HG02885 (cell line): ENCODE results near the gene WNT5A.

Experiments
- ATAC-seq: cut with Tn5 transposase; IDR thresholded peaks from one replicate; pipeline ENCODE4 v1.9.1; 2021; ENCODE audit warnings: mild to moderate bottlenecking; ENCODE audit not compliant: unreplicated experiment, poor library complexity

The WNT5A gene

DNA sequence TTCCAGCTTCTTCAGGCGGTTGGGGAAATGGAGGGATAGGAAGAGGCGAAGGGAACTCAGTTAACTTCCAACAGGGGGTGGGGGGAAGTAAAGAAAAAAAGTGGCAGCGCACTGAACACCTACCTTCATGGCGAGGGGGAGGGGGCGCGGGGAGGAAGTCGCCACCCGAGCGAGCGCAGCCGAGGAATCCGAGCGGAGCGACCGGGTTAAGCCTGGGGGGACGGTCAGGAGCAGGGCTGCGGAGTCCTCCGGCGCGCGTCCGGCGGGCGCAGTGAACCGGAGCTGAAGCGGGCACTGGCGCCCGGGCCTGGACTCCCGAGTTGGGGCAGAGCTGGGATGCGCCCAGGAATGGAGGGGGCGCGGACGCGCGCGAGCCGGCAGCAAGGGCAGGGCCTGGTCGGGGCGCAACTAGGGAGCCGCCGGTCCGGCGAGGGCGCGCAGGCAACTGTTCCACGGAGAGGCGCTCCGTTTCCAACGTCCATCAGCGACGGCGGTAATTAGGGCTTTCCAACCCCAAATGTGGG, at the start of gene WNT5A:
TSS of gene WNT5A (minus strand) at position 450 of the 524 bp plus-strand sequence. CDS start at position 129, 321 bp downstream.
- ATAC-seq: no peak

DNA sequence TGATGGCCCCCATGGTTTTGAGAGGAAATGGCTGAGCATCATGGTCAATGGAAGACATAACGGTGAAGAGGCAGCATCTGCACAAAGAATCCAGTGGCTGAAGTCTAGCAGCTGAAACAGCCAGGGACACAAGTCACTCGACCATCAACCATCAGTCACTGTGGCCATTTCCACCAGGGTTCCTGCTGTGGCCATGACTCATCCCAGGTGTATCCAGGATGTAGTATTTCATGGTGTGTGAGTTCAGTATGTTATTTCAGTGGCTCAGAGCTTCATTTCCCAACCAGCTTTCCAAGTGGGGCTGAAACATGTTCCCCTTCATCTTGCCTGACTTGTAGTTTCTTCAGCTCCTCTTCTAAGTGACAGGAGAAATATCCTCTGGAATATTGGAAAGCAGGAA, 47.8 kb upstream of the WNT5A start:
- ATAC-seq: no peak

DNA sequence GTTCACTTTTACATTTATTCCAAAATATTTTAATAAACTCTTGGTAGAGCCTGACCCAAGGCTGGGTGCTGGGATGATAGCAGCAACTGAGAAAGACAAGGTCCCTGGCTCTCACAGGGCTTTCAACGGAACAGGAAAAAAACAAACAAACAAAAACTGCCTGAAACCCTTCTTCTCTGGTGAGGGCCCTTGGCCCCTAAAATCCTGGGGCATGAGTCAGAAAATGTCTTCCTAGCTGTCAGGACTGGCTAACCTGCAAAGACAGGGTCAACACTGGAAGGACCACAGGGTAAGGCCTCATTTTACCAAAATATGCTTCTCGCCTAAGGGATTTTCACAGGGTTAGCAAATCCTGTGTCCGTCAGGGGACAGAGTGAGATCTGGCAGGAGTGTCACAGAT, 45.7 kb upstream of the WNT5A start:
- no peak for ATAC-seq

DNA sequence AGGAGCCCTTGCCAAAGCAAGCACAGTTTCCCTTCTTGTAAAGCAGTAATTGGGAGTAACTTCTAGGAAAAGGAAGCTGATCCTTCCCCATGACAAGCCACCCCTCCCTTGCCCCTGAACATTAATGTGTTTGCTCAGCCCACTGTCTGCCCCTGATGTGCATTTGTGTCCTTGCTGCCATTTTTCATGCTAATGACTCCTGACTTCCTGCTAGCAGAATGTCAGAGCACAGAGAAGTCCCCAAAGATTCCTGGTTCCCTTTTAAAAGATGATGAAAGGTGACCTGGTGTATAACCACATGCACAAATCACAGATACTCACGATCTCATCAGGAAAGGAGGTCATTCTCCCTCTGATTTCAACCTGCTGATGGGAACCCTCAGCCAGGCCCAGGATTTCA, 44.2 kb upstream of the WNT5A start:
- ATAC-seq: no peak

DNA sequence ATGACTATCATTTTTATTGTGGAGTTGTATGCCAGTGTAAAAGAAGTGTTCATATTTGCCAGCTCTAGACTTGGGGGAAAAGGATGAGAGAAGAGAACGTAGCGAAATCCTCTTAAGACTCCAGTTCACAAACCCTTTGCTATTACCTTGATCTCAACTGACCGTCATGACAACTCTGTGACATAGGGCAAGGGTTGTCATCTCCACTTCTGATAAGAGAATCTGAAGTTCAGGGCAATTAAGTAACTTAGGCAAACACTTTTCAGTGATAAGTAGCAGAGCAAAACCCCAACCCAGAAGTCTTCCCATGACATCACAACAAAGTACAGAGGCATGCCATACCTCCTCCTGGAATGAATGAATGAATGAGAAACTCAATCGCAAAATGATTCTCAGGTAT, 40.3 kb upstream of the WNT5A start:
- no peak for ATAC-seq

DNA sequence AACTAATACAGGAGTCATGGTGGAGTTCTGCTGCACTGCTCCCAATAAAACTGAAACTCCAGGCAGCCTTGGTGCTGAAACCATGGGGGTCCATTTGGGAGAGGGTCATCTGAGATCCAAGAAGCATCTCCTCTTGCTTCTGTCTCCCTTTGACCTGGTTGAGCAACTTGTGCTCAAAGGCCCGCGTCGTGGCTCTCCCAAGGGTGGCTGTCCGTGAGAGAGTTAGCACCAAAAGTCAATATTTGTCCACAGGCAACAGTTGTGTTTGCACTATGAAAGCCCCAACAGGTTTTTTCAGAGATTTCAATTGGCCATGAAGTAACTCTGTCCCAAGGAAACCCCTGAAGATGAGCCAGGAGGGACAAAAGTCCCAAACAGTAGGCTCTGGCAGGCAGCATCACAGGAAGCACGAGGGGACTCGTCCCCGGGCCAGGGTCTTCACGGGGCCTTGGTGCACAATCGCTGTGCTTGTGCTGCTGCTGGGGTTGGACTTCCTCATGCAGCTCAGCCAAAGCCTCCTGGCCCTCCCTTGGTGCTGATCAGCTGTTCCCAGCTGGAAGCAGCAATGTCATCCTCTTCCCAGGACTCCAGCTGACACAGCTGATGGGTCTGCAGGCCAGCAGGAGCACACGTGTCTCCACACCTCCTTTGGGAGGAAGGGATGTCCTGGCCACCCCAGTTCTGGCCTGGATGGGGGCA, 39.4 kb upstream of the WNT5A start:
- no peak for ATAC-seq

DNA sequence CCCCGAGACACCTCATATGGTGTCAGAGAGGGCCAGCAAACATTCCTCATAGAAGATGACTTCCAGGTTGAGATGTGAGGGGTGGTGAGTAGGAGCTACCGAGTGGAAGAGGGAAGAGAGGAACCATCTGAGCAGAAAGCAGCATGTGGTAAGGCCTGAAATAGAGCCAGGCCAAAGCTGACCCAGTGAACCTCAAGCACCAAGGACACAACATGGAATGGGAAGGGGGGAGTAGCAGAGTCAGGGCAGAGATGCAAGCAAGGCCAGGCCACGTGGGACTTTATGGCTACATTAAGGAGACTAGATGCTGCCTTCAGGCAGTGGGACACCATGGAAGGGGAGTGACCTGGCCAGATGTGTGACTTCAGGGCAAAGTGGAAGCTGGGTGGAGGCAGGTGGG, 38.3 kb upstream of the WNT5A start:
- ATAC-seq: no peak

DNA sequence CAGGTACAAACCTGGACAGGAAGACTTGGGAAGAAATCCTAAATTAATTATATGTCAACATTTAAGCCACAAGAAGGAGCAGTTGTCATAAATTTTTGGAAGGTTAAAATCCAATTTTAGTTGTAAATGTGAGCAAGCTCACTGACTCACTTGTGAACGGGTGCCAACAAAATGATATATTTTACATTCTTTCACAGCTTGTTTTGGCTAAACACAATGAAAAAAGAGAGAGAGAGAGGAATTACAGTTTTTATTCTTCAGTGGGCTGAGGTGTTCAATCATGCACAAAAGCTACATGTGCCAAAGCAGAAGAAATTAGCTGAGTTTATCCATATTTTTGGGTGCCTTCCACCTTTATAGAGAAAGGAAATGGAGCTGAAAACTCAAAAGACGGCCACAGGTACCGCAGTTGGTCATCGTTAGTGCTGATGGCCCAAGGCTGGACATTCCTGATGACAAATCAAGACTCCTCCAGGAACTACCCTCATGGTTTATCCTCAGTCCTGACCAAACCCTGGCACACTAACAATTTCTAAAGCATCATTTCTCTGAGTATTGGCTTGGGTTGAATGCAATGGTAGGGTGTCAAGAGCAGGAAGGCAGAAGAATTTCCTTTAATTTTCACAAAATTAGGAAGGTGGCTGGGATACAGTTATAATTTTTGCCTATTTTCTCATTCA, 37.6 kb upstream of the WNT5A start:
- no peak for ATAC-seq

DNA sequence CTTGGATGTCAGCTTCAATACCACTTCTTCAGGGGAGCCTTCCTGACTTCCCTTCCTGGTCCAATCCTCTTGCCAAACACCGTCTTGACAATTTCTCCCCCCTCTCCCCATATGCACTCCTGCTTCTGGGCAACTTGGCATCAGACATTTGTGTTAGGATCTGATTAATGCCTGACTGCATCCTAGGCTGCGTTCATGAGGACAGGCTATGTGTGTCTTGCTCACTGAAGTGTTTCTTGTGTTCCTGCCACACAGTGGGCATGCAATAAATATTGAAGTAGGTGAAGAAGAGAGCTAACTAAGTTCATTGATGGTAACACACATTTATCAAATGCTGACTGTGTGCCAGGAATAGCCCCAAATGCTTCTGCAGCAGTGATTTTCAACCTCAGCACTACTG, 36.4 kb upstream of the WNT5A start:
- no peak for ATAC-seq

DNA sequence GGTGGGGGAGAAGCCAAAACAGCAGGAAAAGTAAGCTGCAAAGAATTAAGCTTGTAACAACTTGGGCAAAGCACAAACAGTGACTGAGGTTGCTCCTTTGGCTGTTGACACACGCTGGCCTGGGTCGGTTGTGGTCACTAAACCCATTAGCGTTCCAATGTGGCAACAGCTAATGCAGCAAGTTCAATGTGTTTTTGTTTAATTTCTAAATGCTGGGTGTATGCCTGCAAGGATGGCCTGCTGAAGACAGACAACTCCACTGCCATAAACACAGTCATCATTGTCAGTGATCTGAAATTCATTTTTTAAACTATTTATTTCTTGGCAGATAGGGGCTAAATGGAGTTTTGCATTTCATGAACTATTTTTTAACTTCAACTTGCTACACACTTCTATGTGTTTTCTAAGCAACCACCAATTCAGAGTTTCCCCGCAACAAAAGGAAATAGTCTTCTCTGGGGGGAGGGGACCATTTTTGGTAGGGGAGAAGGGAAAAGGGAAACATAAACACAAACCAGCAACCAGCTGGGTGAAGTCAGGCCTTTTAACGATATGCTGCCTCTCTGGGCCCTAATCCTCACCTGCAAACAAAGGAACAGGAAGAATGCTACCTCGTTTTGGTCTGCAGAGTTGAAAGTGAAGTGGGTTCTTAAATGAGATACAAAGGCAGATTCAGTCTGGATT, 34.8 kb upstream of the WNT5A start:
- no peak for ATAC-seq

DNA sequence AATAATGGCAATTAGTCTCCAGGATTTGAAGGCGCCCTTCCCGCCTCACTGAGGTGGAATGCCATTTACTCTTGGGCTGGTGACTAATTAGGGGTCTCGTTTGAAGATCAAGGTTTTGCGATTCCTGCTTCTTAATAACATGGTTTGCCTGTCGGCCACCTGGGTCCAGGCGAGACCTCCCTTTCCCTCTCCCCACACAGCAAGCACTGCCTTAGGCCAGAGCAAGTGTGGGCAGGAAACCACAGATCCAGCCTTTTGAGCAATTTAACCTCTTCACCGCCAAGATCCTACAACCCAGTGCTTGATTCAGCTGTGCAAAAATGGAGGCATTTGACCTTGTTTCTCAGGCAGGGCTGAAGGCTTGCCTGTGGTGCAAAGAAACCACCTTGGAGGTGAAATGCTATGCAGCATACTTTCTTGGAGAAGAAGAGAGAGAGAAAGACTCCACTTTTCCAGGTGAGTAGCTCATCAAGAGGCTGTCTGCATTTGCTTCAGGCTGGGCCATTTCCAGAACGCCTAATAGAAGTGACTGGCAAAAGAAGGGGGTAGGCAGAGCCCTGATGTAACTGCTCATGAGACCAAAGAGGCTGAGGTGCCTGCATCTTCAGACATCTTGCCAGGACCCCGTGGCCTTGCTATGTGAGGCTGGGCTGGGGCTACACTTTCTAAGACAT, 34.1 kb upstream of the WNT5A start:
- no peak for ATAC-seq

DNA sequence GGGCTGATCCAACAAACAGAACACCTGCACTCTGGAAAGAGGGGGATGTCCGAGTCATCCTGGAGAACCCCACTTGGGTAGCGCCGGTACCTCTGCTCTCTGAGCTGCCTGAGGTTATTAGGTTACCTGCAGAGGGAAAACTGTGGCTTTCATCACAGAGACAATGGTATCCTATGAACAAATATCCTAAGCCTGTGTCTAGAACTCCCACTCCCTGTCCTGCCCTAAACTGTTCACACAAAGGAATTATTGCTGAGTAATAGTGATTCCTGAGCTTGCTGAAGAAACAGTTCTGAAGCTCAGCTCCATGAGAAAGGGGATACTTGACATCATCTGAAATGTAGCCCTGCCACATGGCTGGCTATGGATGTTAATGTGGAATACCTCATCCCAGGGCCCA, 31.9 kb upstream of the WNT5A start:
- no peak for ATAC-seq

DNA sequence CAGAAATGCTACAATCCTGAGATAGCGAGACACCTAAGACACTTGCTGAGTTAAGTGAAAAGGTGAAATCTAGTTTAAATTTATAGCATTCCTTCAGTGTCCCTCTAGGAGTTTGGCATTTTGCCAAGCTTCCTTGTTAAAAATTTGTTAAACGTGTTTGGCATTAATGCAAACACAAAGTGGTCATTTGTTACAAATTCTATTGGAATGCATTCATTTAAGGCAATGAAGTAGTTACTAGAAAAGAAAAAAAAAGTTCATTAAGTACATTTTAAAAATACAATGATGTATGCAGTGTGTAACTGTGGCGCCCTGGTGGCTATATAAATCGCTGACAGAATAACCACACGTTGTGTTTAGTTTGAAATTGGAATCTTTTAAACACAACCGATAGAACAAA, 31.3 kb upstream of the WNT5A start:
- no peak for ATAC-seq

DNA sequence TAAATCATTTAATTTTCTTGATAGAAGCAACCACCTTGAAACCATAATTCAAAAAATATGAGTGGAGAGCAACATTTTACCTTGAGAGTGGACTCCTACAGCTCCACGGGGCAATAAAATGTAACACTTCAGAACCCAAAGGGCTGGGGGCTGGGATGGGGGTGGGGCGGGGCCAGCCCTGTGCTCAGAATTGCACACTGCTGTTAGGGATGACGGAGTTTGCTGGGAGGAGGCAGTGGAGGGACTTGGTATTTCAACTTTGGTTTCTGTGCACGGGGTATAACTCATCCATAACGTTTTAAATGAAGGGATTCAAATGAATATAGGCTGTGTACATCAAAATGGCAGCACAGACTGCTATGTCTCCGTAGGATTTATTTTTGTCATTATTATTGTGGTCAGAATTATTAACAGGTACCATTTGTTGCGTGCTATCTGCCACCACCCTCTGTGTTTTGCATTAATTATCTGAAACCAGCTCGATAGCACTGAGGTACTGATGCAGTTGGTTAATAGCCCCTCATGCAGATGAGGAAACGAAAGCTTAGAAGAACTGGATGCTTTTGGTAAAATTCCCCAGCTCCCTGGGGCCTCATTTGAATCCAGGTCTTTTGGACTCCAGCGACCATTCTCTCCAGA, 29.4 kb upstream of the WNT5A start:
- no peak for ATAC-seq

DNA sequence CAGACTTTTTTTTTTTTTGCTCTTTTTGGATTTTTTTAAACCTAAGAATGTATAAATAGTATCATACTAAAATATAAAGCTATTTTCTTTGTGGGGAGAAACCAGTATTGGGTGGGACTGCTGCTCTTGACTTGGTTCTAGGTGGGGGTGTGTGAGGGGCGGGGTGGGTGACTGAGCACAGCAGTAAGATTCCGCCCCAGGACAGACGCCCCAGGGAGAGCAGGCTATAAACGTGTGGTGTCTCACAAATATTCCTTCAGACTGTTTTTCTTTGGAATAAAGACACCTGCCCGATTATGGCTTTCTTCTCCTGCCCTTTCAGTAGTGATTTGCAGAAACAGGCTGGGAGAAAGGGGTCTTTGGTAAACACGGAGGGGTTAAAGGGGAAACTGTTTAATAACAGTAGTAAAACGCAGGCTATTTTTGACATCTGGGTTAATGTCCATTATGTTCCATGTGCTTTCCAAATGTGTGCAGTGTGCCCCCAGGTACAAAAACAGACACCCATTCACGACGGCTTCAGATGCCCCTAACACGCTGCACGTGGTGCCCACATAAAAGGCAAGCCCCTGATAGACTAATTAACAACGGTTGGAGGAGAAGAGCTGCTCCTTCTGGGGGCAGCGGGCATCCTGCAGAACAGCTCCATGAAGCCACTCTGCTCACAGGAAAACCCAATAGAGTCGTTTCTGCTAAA, 28.6 kb upstream of the WNT5A start:
- no peak for ATAC-seq

DNA sequence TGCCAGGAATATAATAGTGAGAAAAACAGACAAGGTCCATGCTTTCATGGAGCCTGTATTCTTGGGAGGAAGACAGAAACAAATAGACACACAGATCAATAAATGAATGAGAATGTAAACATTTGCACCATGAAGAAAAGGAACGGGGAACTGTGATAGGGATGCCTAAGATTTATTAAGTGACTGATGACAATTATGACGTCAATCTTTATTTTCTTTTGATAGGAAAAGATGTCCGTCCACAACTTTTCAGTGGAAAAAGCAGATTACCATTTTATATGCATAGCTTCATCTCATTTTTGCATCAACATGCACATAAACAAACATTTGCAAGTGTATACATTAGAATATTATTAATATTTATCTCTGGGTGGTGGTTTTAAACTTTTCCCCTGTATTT, 27.9 kb upstream of the WNT5A start:
- ATAC-seq: no peak

DNA sequence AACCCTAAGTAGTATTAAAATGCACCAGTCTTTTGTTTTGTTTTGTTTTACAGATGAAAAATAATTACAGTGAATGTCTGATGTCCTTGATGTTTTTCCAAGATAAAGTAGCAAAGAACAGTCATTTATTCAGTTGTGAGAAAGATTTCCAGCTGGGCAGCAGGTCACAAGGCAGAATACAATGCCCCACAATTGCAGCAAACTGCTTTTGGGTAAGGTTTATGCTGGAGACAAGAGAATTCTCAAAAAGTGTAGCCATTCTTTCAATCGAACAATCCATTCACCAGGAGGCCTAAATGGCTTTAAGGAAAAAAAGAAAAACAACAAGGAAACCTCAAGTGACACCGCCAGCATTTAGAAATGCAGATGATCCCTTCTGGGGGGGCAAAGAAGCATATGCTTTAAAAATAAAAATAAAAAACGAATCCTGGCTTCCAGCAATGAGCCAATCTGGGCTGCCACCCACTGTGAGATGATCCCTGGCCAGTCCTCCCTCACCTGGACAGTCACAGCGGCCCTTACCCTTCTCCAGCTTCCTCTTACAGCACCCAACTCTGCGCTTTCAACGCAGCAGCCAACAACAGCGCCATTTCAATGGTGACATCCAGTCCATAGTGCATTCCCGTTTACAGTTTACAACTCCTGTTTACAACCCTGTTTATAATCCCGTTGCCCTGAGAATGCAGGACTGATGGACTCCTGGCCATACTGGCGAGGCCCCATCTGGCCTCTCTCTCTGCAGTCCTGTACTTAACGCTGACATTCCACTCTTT, 25.7 kb upstream of the WNT5A start:
- no peak for ATAC-seq

DNA sequence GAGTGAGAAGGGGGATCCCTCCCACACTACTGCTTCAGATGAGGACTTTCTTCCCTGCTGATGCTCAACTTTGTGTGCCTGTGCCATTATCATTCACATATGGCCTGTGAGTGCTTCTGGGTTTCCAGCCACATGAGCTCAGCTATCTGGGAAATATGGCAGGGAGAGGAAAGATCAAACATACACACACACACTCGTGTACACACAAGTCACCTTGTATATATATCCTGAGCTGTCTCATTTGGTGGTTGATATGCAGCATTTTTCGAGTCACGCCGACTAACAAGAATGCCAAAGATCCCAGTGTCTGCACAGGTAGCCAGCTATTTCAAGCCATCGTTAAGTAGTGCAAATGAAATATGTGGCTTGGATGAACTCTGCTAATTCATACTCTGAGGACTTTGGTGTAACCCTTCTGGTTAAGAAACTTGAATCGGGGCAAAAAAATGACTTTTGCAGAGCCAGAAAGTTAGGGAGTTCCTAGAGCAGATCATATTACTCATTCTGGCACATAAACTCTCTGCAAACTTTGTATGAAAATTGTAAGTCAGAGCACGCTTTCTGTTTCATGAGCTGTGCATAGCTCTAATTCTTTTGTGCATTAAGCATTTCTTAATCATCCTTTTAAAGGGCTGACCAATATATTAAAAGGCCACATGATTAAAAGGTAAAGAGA, 24.9 kb upstream of the WNT5A start:
- no peak for ATAC-seq

DNA sequence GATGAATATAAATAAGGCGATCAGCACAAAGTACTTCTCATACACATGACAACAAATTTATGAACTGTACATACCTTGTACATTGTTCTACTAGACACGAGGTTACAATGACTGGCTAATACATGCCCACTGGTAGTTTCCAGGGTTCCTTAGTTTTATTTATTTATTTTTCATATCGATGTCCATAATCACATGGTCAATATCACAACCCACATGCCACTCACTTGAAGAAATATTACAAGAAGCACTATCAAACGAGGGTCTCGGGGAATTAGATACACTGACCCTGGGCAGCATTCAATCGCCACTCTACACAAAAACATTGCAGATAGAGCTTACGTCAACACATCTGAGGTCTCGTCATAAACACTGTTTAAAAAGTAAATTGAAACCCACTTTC, 21.2 kb upstream of the WNT5A start:
- ATAC-seq: no peak
